Breast epithelium (tissue), 3 donors: ENCODE measurements around the gene ZNF438.

Experiments
- POLR2A ChIP-seq: fragments of 450-650 bp; IDR thresholded peaks from one replicate; pipeline ENCODE4 v1.6.1; 2016; ENCODE audit warnings: antibody characterized with exemption, mild to moderate bottlenecking, moderate library complexity
- POLR2AphosphoS5 ChIP-seq, 3 donors: sonication (generic); formaldehyde crosslinking; IDR thresholded peaks; one replicate each; pipeline ENCODE4 v1.6.1; 2017; ENCODE audit warnings: antibody characterized with exemption in 3 of 3
- TF ChIP-seq, protein P1 (sequence below), 3 donors: fragments of 450-650 bp; IDR thresholded peaks; one replicate each; pipeline ENCODE4 v1.5.1; 2016 to 2017; ENCODE audit warnings: antibody characterized with exemption in 3 of 3, mild to moderate bottlenecking in 3 of 3, moderate library complexity in 3 of 3

GRCh38 chr10:30970760-30971460 is 60.8 kb downstream of the ZNF438 start:
- TF ChIP-seq POLR2A = no peak
- TF ChIP-seq, protein P1, sequence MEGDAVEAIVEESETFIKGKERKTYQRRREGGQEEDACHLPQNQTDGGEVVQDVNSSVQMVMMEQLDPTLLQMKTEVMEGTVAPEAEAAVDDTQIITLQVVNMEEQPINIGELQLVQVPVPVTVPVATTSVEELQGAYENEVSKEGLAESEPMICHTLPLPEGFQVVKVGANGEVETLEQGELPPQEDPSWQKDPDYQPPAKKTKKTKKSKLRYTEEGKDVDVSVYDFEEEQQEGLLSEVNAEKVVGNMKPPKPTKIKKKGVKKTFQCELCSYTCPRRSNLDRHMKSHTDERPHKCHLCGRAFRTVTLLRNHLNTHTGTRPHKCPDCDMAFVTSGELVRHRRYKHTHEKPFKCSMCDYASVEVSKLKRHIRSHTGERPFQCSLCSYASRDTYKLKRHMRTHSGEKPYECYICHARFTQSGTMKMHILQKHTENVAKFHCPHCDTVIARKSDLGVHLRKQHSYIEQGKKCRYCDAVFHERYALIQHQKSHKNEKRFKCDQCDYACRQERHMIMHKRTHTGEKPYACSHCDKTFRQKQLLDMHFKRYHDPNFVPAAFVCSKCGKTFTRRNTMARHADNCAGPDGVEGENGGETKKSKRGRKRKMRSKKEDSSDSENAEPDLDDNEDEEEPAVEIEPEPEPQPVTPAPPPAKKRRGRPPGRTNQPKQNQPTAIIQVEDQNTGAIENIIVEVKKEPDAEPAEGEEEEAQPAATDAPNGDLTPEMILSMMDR (IDR thresholded peaks at IDR 0.05) = no peak
- TF ChIP-seq POLR2AphosphoS5 (IDR thresholded peaks at IDR 0.05) = no peak
